Measurements from ENCODE around the gene HTR3C.

Gene HTR3C

DNA sequence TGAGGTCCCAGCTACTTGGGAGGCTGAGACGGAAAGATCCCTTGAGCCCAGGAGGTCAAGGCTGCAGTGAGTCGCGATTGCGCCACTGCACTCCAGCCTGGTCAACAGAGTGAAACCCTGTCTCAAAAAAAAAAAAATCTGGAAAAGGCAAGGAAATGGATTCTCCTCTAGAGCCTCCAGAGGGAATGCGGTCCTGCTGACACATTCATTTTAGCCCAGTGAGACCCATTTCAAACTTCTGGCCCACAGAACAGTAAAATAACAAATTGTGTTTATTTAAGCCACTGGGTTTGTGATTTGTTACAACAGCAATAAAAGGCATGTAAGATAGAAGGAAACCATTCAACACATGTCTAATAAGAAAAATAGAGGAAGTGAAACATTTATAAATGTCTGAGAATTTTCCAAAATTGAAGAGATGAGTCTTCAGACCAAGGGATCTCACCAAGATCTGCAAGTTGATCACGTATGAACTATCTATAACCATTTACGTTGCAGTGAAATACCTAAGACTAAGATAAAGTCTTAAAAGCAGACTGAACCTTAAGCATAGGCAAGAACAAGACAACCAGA is 44.0 kb downstream of the HTR3C start, which contains the start of gene HTR3E:
TSS of gene HTR3E (plus strand) at position 254 of the 573 bp plus-strand sequence. CDS start 466 bp downstream, outside the sequence.
- DNase-seq = no peak

GRCh38 chr3:184097556-184097955 is 44.7 kb downstream of the HTR3C start:
- DNase-seq = no peak

- no peak for DNase-seq
Observed at GRCh38 chr3:184099806-184100686, 47.2 kb downstream of the HTR3C start.

Measured in activated gamma-delta T cell treated with Interleukin-2 at 50 U/mL for 16 hours (primary cell).